ENCODE data around the gene C1QTNF5.

The C1QTNF5 gene

GRCh38 chr11:119380827-119381180 lies 40.1 kb upstream of the C1QTNF5 start:
- H3K4me3 ChIP-seq (ENCODE audit: low read length) = peak overlapping the region; percentile 71
- DNase-seq (ENCODE audit: low read depth) = no peak
- no peak for TF ChIP-seq CTCF (conservative IDR thresholded peaks at IDR 0.05; ENCODE audit: low read length)

- TF ChIP-seq CTCF (conservative IDR thresholded peaks at IDR 0.05; ENCODE audit: low read length) = no peak
- DNase-seq (ENCODE audit: low read depth) = no peak
- H3K4me3 ChIP-seq (ENCODE audit: low read length) = no peak overlapping the region
Observed at GRCh38 chr11:119380160-119380826, 39.6 kb upstream of the C1QTNF5 start.

- TF ChIP-seq CTCF (conservative IDR thresholded peaks at IDR 0.05; ENCODE audit: low read length) = no peak
- no peak for DNase-seq (ENCODE audit: low read depth)
- no peak overlapping the region for H3K4me3 ChIP-seq (ENCODE audit: low read length)
Observed at GRCh38 chr11:119378851-119379465, 38.3 kb upstream of the C1QTNF5 start.

GRCh38 chr11:119377961-119378667 lies 37.4 kb upstream of the C1QTNF5 start:
- TF ChIP-seq CTCF (conservative IDR thresholded peaks at IDR 0.05; ENCODE audit: low read length) = no peak
- no peak overlapping the region for H3K4me3 ChIP-seq (ENCODE audit: low read length)
- DNase-seq (ENCODE audit: low read depth) = no peak

GRCh38 chr11:119377112-119377901 lies 36.6 kb upstream of the C1QTNF5 start:
- TF ChIP-seq CTCF (conservative IDR thresholded peaks at IDR 0.05; ENCODE audit: low read length) = no peak
- DNase-seq (ENCODE audit: low read depth) = no peak
- no peak overlapping the region for H3K4me3 ChIP-seq (ENCODE audit: low read length)

GRCh38 chr11:119376197-119376847 lies 35.6 kb upstream of the C1QTNF5 start:
- no peak for DNase-seq (ENCODE audit: low read depth)
- H3K4me3 ChIP-seq (ENCODE audit: low read length) = no peak overlapping the region
- no peak for TF ChIP-seq CTCF (conservative IDR thresholded peaks at IDR 0.05; ENCODE audit: low read length)
